Measurements from ENCODE around the gene GRK4.
A peak's percentile ranks its signal among the peaks of the same experiment; 100 is the strongest.
"Not testable (repeated sequence)": the region's sequence is repeated elsewhere in the genome, so short reads cannot be mapped to it uniquely, and the experiment has no call there.

The GRK4 gene

GRCh38 chr4:2961811-2962441 is 1.4 kb upstream of the GRK4 start:
- peak in 1 of 4 experiments; percentile 10 for DNase-seq

DNA sequence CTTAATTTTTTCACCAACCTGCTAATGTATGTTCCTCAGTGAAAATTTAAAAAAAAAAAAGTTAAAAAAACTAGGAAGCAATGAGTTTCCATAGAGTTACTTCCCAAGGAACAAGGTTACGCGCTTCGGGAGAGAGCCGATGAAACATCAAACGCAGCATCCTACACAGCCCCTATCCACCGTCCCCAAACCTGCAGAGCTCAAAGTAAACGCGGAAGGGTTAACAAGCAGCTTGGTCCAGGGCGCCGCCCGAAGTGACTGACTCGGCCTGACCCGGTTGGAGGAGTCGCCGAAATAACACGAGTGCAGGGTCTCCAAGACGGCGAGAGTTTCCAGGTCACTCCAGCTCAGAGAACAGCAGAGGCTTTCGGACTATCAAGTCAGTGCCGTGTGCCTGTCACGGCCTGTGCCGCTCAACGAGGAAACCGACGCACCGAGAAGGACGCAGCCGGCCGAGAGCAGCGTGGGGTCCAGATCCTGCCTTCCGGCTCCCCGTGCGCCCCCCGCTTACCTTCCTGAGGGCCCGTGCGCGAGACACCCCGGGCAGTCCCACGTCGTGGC is 677 bp upstream of the GRK4 start:
- DNase-seq = peak; percentile 35 to 58 (median 53)

- DNase-seq = peak in 3 of 4 experiments; percentile 65 to 87 (median 74)
These were observed 648 bp downstream of the GRK4 start for GRCh38 chr4:2963966-2964471.

- DNase-seq = no peak
These were observed 1.4 kb downstream of the GRK4 start for GRCh38 chr4:2964706-2965258.

- DNase-seq = no peak
These were observed 1.9 kb downstream of the GRK4 start for GRCh38 chr4:2965262-2965661.

- no peak for DNase-seq
These were observed 5.0 kb downstream of the GRK4 start for GRCh38 chr4:2968381-2968780.

- DNase-seq = no peak
These were observed 7.9 kb downstream of the GRK4 start for GRCh38 chr4:2971275-2971674.

GRCh38 chr4:2977211-2978088 is 14.1 kb downstream of the GRK4 start:
- DNase-seq = peak; percentile 42 to 78 (median 69)

- DNase-seq = peak in 3 of 4 experiments; percentile 42 to 49 (median 42)
These were observed 18.0 kb downstream of the GRK4 start for GRCh38 chr4:2981256-2981819.

- DNase-seq = no peak
These were observed 18.6 kb downstream of the GRK4 start for GRCh38 chr4:2982012-2982411.

GRCh38 chr4:2983715-2984114 is 20.3 kb downstream of the GRK4 start:
- not testable (repeated sequence) for DNase-seq

DNA sequence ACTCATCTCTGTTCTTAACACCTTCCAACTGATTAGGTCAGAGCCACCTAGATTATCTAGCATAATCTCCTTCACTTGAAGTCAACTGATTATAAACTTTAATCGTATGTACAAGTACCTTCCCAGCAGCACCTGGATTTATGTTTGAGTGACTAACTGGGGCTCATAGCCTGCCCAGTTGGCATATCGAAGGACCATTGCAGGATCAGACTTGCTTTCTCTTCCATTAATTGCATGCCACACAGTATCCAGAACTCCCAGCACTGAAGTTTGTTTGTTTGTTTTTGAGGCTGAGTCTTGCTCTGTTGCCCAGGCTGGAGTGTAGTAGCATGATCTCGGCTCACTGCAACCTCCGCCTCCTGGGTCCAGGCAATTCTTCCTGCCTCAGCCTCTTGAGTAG is 27.9 kb downstream of the GRK4 start:
- DNase-seq = no peak

- no peak for DNase-seq
These were observed 31.5 kb downstream of the GRK4 start for GRCh38 chr4:2994917-2995316.

GRCh38 chr4:2995546-2996265 is 32.3 kb downstream of the GRK4 start:
- no peak for DNase-seq

DNA sequence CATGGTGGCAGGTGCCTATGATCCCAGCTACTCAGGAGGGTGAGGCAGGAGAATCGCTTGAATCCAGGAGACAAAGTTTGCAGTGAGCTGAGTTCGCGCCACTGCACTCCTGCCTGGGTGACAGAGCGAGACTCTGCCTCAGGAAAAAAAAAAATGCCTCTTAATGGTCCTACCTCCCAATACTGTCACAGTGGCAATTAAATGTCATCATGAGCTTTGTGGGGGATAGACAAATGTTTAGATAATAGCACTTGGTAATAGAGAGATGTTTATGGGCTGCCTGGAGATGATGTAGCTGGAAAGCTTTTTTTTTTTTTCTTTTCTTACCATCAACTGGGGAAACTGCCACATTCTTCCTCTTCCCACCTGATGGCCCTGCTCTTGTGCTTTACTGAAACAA is 33.0 kb downstream of the GRK4 start:
- no peak for DNase-seq

DNA sequence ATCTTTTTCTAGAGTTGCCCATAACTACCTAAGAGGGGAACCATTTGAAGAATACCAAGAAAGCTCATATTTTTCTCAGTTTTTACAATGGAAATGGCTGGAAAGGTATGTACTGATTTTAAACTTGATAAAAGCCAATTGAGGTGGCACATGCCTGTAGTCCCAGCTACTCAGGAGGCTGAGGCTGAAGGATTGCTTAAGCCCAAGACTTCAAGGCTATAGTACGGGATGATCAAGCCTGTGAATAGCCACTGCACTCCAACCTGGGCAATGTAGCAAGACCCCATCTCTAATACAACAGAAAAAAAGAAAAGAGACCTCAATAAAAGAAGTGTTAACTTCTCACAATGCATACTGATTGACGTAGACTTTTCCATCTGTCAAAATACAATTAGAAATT is 44.4 kb downstream of the GRK4 start:
- DNase-seq = no peak

DNA sequence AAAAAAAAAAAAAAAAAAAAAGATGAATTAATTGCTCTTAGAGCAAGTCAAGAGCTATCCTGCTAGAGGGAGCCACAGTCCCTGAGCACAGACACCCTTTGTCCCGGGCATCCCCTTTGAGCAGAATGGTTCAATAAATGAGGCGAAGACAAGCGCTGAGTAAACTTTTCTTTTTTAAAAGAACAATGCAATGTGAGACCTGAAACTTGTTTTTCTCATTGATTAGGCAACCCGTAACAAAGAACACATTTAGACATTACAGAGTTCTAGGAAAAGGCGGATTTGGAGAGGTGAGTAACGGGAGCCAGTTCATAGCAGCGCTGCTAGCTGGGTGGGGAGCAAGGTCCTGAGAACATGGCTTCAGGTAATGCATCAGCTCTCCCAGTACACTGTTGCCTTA is 46.1 kb downstream of the GRK4 start:
- peak in 1 of 4 experiments; percentile 5 for DNase-seq

DNA sequence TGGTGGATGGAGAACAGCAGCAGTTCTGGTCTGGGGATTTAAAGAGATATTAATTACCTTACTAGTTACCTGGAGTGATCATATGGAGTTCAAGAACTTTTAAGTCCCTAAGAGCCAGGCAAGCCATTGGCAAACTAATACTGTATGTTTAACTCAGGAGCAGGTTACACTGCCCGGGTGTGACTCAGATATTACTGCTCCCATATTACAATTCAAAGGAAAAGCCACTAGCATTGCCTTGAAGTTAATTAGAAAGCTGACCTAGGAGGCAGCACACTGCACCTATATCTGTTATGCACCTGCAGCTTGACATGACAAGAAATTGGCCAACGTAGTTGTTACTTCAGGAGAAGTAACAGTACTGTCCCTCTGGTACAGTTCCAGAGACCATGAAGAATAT is 47.2 kb downstream of the GRK4 start:
- no peak for DNase-seq

DNA sequence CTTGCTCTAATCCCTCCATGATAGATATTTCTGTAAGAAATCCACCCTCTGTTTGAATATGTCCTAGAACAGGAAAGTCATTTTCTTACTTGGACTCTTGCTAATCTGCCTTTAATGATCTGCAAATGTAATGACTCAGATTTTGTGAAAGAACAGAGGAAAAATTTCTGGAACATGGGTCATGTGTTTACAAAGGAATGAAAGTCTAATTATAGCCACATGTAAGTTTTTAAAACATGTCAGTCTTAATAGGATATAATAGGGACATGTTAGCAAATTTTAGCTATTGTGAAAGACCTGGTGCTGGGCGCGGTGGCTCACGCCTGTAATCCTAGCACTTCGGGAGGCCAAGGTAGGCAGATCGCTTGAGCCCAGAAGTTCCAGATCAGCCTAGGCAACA is 47.6 kb downstream of the GRK4 start:
- DNase-seq = no peak

DNA sequence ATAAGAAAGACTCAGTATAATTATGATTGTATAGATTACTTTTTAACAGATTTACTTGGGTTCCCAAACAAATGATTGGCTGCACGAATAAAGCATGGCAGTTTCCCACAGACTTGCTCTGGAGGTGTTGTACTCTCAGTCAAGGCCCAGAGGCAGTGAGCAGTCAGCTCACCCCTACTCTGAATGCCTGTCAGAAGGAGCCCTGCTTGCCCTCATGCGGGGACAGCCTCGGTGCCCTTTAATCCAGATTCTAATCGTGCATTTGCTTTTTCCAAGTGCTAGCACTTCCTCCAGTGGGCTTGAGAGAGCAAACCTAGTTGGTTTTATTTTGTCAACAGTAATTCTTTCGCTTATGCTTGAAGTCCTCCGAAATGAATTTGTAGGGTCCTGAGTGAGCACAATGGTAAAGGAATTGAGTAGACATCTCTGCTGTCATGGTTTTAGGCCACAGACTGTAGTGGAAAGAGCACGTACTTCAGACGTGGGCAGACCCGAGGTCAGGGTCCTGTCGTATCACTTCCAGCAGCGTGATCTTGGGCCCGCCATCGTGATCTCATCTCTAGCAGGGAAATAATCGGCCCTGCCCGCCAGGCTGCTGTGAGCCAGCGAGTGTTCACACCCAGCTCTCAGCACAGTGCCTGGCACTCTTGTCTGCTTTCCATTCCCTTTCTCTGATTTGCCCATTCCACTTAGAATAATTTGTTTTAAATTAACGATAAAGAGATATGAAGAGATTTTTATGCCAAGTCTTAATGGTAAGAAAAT is 48.3 kb downstream of the GRK4 start:
- no peak for DNase-seq

- DNase-seq = no peak
These were observed 50.0 kb downstream of the GRK4 start for GRCh38 chr4:3013323-3013722.
